HG03196 (cell line): Measurements from ENCODE around the gene DNMT3B.
"Not testable (repeated sequence)": the region's sequence is repeated elsewhere in the genome, so short reads cannot be mapped to it uniquely, and the experiment has no call there.

Source experiments
- ATAC-seq: cut with Tn5 transposase; IDR thresholded peaks from one replicate; pipeline ENCODE4 v1.9.1; 2021; ENCODE audit not compliant: unreplicated experiment

The DNMT3B gene

GRCh38 chr20:32762754-32763201 lies 593 bp downstream of the DNMT3B start:
- peak; percentile 23 for ATAC-seq

- no peak for ATAC-seq
Observed at GRCh38 chr20:32763202-32764004, 1.2 kb downstream of the DNMT3B start.

- no peak for ATAC-seq
Observed at GRCh38 chr20:32764005-32764960, 2.1 kb downstream of the DNMT3B start.

- ATAC-seq: not testable (repeated sequence)
Observed at GRCh38 chr20:32765230-32765875, 3.2 kb downstream of the DNMT3B start.

GRCh38 chr20:32767418-32768198 lies 5.4 kb downstream of the DNMT3B start:
- ATAC-seq: no peak

GRCh38 chr20:32772046-32772445 lies 9.9 kb downstream of the DNMT3B start:
- ATAC-seq: no peak

GRCh38 chr20:32773223-32773622 lies 11.0 kb downstream of the DNMT3B start:
- no peak for ATAC-seq

- no peak for ATAC-seq
Observed at GRCh38 chr20:32773855-32774254, 11.7 kb downstream of the DNMT3B start.

- no peak for ATAC-seq
Observed at GRCh38 chr20:32775336-32775991, 13.3 kb downstream of the DNMT3B start.

DNA sequence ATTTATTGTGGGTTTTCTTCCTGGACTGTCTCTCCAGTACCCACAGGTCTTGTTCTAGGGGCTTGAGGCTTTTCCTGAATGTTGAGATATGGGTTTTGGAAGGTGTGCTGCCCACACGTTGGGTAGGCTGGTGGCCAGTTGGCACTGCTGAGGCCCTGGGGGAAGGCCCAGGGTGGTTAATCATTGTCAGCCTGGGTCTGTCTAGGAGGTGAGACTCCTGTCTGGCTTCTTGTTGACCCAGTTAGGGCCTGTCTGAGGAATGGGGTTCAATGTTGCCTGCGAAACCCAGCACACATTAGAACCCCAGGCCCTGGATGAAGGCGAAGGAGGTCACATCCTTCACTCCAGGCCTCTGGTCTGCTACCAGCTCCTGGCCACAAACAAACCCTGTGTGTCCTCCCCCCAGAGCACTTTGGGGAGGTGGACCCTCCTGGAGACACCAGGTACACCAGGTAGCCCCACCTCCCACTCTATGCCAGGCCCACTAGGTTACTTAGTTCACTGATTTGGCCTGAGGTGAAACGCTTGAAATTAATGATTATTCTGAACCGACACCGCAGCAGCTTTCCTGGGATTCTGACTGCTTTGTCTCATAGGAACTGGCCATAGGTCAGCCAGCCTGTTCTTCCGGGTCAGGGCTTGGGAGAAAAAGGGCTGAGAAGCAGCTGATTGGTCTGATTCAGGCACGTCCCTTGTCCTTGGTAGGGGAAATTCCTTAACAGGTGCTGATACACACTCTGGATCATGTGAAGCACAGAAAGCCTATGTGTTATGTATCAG lies 15.2 kb downstream of the DNMT3B start:
- no peak for ATAC-seq

GRCh38 chr20:32779500-32780211 lies 17.5 kb downstream of the DNMT3B start:
- ATAC-seq: no peak

DNA sequence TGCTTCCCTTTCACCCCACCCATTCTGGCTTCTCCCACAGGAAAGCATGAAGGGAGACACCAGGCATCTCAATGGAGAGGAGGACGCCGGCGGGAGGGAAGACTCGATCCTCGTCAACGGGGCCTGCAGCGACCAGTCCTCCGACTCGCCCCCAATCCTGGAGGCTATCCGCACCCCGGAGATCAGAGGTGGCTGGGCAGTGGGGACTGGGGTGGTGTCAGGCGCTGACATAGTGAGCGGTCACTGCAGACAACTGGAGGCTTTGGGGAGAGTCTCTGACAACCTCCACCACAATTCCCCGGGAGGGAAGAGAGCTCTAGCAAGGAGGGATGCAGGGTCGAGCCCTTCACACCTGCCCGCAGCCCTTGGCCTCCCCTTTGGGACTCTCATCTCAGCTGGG lies 18.1 kb downstream of the DNMT3B start:
- no peak for ATAC-seq

DNA sequence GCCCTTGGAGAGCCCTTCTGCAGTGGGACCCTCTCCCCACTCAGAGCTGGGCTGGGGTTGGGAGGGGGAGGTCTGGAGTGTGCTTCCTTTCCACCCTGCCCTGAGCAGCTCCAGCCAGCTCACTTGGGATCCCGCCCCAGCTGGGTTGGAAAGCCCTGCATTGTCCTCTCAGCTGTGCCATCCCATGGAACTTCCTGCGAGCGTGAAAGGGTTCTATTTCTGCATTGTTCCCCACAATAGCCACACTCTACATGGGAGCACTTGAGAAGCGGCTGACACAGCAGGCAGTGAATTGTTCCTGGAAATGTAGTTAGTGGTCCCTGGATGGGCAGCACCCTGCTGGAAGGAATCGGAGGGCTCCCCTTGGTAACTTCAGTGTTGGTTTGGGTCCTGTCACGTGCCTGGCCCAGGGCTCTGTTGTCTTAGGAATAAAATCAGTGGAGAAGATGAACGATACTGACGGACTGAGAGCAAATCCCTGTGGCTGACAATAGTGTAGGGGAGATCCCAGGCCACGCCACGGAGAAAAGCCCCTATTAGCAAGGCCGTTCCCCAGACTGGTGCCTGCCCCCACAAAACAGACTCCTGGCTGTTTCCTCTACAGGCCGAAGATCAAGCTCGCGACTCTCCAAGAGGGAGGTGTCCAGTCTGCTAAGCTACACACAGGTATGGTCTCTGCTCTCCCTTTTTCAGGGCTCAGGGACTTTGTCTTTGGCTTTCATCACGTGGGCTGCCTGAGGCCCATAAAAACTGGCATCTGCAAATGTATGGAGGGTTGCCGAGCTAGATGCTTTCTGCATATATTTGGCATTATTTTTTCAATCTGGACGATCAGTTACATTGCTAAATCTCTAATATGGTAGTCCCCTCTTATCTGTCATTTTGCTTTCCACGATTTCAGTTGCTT lies 18.8 kb downstream of the DNMT3B start:
- ATAC-seq: no peak

DNA sequence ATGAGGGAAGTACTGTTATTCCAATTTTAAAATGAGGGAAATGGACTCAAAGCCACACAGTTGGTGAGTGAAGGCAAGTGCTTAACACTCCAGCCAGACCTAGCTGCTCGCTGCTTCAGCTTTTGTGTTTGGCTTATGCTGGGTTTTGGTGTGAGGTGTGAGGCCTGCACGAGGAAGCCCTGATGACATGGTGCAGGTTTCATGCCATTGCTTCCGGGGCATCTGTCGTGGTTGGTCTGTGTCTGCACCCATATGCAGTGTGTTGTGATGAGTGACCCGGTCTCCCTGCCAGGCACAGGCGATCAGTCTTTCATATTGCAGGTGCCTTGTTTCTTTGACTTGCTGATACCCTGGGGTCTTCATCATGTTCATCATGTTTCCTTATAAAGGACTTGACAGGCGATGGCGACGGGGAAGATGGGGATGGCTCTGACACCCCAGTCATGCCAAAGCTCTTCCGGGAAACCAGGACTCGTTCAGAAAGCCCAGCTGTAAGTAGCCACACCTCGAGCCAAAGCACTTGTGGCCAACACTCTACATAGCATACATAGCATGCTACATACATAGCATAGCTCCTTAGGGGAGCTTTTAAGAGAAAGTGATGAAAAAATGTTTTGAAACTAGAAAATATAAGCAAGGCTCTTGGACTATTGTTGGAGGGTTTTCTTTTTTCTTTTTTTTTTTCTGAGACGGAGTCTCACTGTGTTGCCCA lies 22.3 kb downstream of the DNMT3B start:
- no peak for ATAC-seq

DNA sequence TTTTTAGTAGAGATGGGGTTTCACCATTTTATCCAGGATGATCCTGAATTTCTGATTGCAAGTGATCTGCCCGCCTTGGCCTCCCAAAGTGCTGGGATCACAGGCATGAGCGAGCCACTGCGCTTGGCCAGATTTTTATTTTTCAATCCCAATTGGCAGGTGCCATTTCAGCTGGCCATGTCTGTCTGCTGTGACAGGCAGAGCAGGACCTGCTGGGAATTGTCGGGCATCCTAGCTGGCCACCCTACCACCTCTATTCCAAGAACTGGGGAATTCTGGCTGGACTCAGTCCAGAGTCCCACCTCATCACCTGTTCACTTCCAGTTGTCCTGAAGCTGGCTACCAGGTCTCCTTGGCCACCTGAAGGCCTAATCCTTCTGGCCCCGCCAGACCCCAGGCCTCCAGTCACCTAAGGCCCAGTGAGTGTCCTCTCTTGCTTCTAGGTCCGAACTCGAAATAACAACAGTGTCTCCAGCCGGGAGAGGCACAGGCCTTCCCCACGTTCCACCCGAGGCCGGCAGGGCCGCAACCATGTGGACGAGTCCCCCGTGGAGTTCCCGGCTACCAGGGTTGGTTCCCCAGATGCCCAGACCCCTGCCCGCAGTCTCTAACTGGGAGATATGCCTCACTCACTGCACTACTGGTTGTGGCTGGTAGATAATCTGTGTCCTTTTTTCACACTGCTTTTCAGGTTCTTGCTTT lies 24.0 kb downstream of the DNMT3B start:
- no peak for ATAC-seq

DNA sequence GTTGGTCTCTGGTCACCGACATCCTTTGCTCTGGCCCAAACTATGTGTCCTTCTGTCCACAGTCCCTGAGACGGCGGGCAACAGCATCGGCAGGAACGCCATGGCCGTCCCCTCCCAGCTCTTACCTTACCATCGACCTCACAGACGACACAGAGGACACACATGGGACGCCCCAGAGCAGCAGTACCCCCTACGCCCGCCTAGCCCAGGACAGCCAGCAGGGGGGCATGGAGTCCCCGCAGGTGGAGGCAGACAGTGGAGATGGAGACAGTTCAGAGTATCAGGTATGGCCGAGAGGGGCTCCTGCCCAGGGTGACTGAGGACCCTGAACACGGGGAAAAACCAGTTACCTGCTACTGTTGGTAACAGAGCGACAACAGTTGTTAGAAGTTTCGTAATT lies 25.0 kb downstream of the DNMT3B start:
- ATAC-seq: no peak
